ENCODE data around the gene NPAS3.
A peak's percentile ranks its signal among the peaks of the same experiment; 100 is the strongest.

The NPAS3 gene

GRCh38 chr14:32938719-32939253 is at the start of gene NPAS3:
NPAS3 (plus strand) TSS chr14:32938879.
- Histone ChIP-seq H3K27me3 (ENCODE audit: low read depth) (no peaks in the 10 kb centered on the region; the same call in 1 of the 2 replicates), H3K9me3 (no peaks in the 10 kb centered on the region), H3K36me3 (replicated peaks) (no peaks in the 10 kb centered on the region), H3K4me3 (peak within 1 kb of the TSS; percentile 41), H3K4me1 (peaks cover 18% of the 10 kb centered on the region)
- in situ Hi-C loops (cut with MboI; ENCODE audit: low sequenced_read_pairs): no loop called here
- DNase-seq (ENCODE audit: low spot score in 2 of 2): peak in 1 of 2 experiments; percentile 37

GRCh38 chr14:32896979-32897697 is 41.5 kb upstream of the NPAS3 start:
- no peak for DNase-seq (ENCODE audit: low spot score in 2 of 2)
- Histone ChIP-seq H3K36me3 (replicated peaks) (no peaks in the 10 kb centered on the region), H3K4me1 (peaks cover 4% of the 10 kb centered on the region), H3K9me3 (no peaks in the 10 kb centered on the region), H3K4me3 (peak overlapping the region; percentile 23), H3K27me3 (ENCODE audit: low read depth) (no peaks in the 10 kb centered on the region; the same call in 1 of the 2 replicates)
- in situ Hi-C loops (cut with MboI; ENCODE audit: low sequenced_read_pairs): no loop called here

GRCh38 chr14:32897698-32898064 is 41.0 kb upstream of the NPAS3 start:
- H3K27me3 ChIP-seq (ENCODE audit: low read depth): no peaks in the 10 kb centered on the region; the same call in 1 of the 2 replicates
- H3K4me1 ChIP-seq: peaks cover 4% of the 10 kb centered on the region
- in situ Hi-C loops (cut with MboI; ENCODE audit: low sequenced_read_pairs): no loop called here
- no peaks in the 10 kb centered on the region for H3K9me3 ChIP-seq
- no peak for DNase-seq (ENCODE audit: low spot score in 2 of 2)
- no peaks in the 10 kb centered on the region for H3K36me3 ChIP-seq (replicated peaks)
- peak overlapping the region; percentile 23 for H3K4me3 ChIP-seq

GRCh38 chr14:32898876-32899275 is 39.8 kb upstream of the NPAS3 start:
- H3K4me3 ChIP-seq: no peak overlapping the region
- H3K36me3 ChIP-seq (replicated peaks): no peaks in the 10 kb centered on the region
- DNase-seq (ENCODE audit: low spot score in 2 of 2): no peak
- in situ Hi-C loops (cut with MboI; ENCODE audit: low sequenced_read_pairs): no loop called here
- H3K27me3 ChIP-seq (ENCODE audit: low read depth): no peaks in the 10 kb centered on the region; the same call in 1 of the 2 replicates
- no peaks in the 10 kb centered on the region for H3K9me3 ChIP-seq
- peaks cover 4% of the 10 kb centered on the region for H3K4me1 ChIP-seq

GRCh38 chr14:32900547-32900946 is 38.1 kb upstream of the NPAS3 start:
- no peak for DNase-seq (ENCODE audit: low spot score in 2 of 2)
- Histone ChIP-seq H3K4me1 (peaks cover 4% of the 10 kb centered on the region), H3K4me3 (no peak overlapping the region), H3K27me3 (ENCODE audit: low read depth) (no peaks in the 10 kb centered on the region; the same call in 1 of the 2 replicates), H3K36me3 (replicated peaks) (no peaks in the 10 kb centered on the region), H3K9me3 (no peaks in the 10 kb centered on the region)
- in situ Hi-C loops (cut with MboI; ENCODE audit: low sequenced_read_pairs): no loop called here

- no peaks in the 10 kb centered on the region for H3K36me3 ChIP-seq (replicated peaks)
- DNase-seq (ENCODE audit: low spot score in 2 of 2): no peak
- H3K4me3 ChIP-seq: no peak overlapping the region
- no peaks in the 10 kb centered on the region; the same call in 1 of the 2 replicates for H3K27me3 ChIP-seq (ENCODE audit: low read depth)
- in situ Hi-C loops (cut with MboI; ENCODE audit: low sequenced_read_pairs): no loop called here
- H3K9me3 ChIP-seq: no peaks in the 10 kb centered on the region
- no peaks in the 10 kb centered on the region for H3K4me1 ChIP-seq
Observed at GRCh38 chr14:32905013-32905412, 33.7 kb upstream of the NPAS3 start.

GRCh38 chr14:32906672-32907071 is 32.0 kb upstream of the NPAS3 start:
- Histone ChIP-seq H3K27me3 (ENCODE audit: low read depth) (no peaks in the 10 kb centered on the region), H3K4me3 (no peak overlapping the region), H3K36me3 (replicated peaks) (no peaks in the 10 kb centered on the region), H3K4me1 (no peaks in the 10 kb centered on the region), H3K9me3 (no peaks in the 10 kb centered on the region)
- DNase-seq (ENCODE audit: low spot score in 2 of 2): no peak
- in situ Hi-C loops (cut with MboI; ENCODE audit: low sequenced_read_pairs): no loop called here

- in situ Hi-C loops (cut with MboI; ENCODE audit: low sequenced_read_pairs): no loop called here
- H3K4me3 ChIP-seq: no peak overlapping the region
- H3K9me3 ChIP-seq: no peaks in the 10 kb centered on the region
- H3K36me3 ChIP-seq (replicated peaks): no peaks in the 10 kb centered on the region
- no peak for DNase-seq (ENCODE audit: low spot score in 2 of 2)
- no peaks in the 10 kb centered on the region for H3K4me1 ChIP-seq
- H3K27me3 ChIP-seq (ENCODE audit: low read depth): no peaks in the 10 kb centered on the region; the same call in 1 of the 2 replicates
Observed at GRCh38 chr14:32908196-32909084, 30.2 kb upstream of the NPAS3 start.

GRCh38 chr14:32913725-32914124 is 25.0 kb upstream of the NPAS3 start:
- Histone ChIP-seq H3K4me1 (no peaks in the 10 kb centered on the region), H3K4me3 (no peak overlapping the region), H3K9me3 (no peaks in the 10 kb centered on the region), H3K27me3 (ENCODE audit: low read depth) (no peaks in the 10 kb centered on the region; the same call in 1 of the 2 replicates), H3K36me3 (replicated peaks) (no peaks in the 10 kb centered on the region)
- DNase-seq (ENCODE audit: low spot score in 2 of 2): no peak
- in situ Hi-C loops (cut with MboI; ENCODE audit: low sequenced_read_pairs): no loop called here

- in situ Hi-C loops (cut with MboI; ENCODE audit: low sequenced_read_pairs): no loop called here
- no peak for DNase-seq (ENCODE audit: low spot score in 2 of 2)
- Histone ChIP-seq H3K4me3 (no peak overlapping the region), H3K27me3 (ENCODE audit: low read depth) (no peaks in the 10 kb centered on the region; the same call in 1 of the 2 replicates), H3K36me3 (replicated peaks) (no peaks in the 10 kb centered on the region), H3K9me3 (no peaks in the 10 kb centered on the region), H3K4me1 (no peaks in the 10 kb centered on the region)
Observed at GRCh38 chr14:32914391-32914790, 24.3 kb upstream of the NPAS3 start.

- no peaks in the 10 kb centered on the region for H3K9me3 ChIP-seq
- no peak for DNase-seq (ENCODE audit: low spot score in 2 of 2)
- H3K4me3 ChIP-seq: no peak overlapping the region
- no peaks in the 10 kb centered on the region for H3K27me3 ChIP-seq (ENCODE audit: low read depth)
- no peaks in the 10 kb centered on the region for H3K4me1 ChIP-seq
- no peaks in the 10 kb centered on the region for H3K36me3 ChIP-seq (replicated peaks)
- in situ Hi-C loops (cut with MboI; ENCODE audit: low sequenced_read_pairs): no loop called here
Observed at GRCh38 chr14:32920696-32921276, 17.9 kb upstream of the NPAS3 start.

- Histone ChIP-seq H3K9me3 (no peaks in the 10 kb centered on the region), H3K27me3 (ENCODE audit: low read depth) (peaks cover 18% of the 10 kb centered on the region), H3K4me3 (no peak overlapping the region), H3K36me3 (replicated peaks) (no peaks in the 10 kb centered on the region), H3K4me1 (no peaks in the 10 kb centered on the region)
- no peak for DNase-seq (ENCODE audit: low spot score in 2 of 2)
- in situ Hi-C loops (cut with MboI; ENCODE audit: low sequenced_read_pairs): no loop called here
Observed at GRCh38 chr14:32925439-32925838, 13.2 kb upstream of the NPAS3 start.

GRCh38 chr14:32932302-32932913 is 6.3 kb upstream of the NPAS3 start:
- H3K36me3 ChIP-seq (replicated peaks): no peaks in the 10 kb centered on the region
- no peaks in the 10 kb centered on the region for H3K9me3 ChIP-seq
- H3K27me3 ChIP-seq (ENCODE audit: low read depth): peaks cover 26% of the 10 kb centered on the region
- no peak overlapping the region for H3K4me3 ChIP-seq
- in situ Hi-C loops (cut with MboI; ENCODE audit: low sequenced_read_pairs): no loop called here
- DNase-seq (ENCODE audit: low spot score in 2 of 2): no peak
- peaks cover 6% of the 10 kb centered on the region for H3K4me1 ChIP-seq

Measured in HAP-1 (cell line).